CD4-positive, alpha-beta T cell treated with Interleukin-2 at 100 ng/mL for 4 hours (primary cell): ENCODE data around the gene FURIN.
"Not testable (repeated sequence)": the region's sequence is repeated elsewhere in the genome, so short reads cannot be mapped to it uniquely, and the experiment has no call there.

Source experiments
- DNase-seq: peaks from one replicate; pipeline ENCODE4 v3.0.0-alpha.2; 2020; ENCODE audit warnings: low spot score

The FURIN gene

GRCh38 chr15:90844696-90845095 lies 23.7 kb upstream of the FURIN start:
- DNase-seq = no peak

- DNase-seq = peak; percentile 35
Observed at GRCh38 chr15:90845201-90845949, 23.0 kb upstream of the FURIN start.

GRCh38 chr15:90849424-90849823 lies 19.0 kb upstream of the FURIN start:
- DNase-seq = not testable (repeated sequence)

- DNase-seq = peak; percentile 26
Observed at GRCh38 chr15:90851114-90851513, 17.3 kb upstream of the FURIN start.

GRCh38 chr15:90851940-90852339 lies 16.4 kb upstream of the FURIN start:
- DNase-seq = peak; percentile 41

GRCh38 chr15:90855139-90855538 lies 13.2 kb upstream of the FURIN start:
- DNase-seq = no peak

GRCh38 chr15:90857337-90857736 lies 11.1 kb upstream of the FURIN start:
- no peak for DNase-seq

GRCh38 chr15:90857883-90858443 lies 10.4 kb upstream of the FURIN start:
- DNase-seq = no peak

GRCh38 chr15:90859234-90860131 lies 8.9 kb upstream of the FURIN start:
- no peak for DNase-seq

- DNase-seq = no peak
Observed at GRCh38 chr15:90860450-90860849, 7.9 kb upstream of the FURIN start.

GRCh38 chr15:90860942-90861675 lies 7.3 kb upstream of the FURIN start:
- DNase-seq = no peak

GRCh38 chr15:90862487-90862886 lies 5.9 kb upstream of the FURIN start:
- DNase-seq = no peak

GRCh38 chr15:90862964-90863778 lies 5.2 kb upstream of the FURIN start:
- no peak for DNase-seq

- no peak for DNase-seq
Observed at GRCh38 chr15:90863987-90864386, 4.4 kb upstream of the FURIN start.

GRCh38 chr15:90864507-90864906 lies 3.9 kb upstream of the FURIN start:
- DNase-seq = no peak

GRCh38 chr15:90865702-90866101 lies 2.7 kb upstream of the FURIN start:
- DNase-seq = no peak

- no peak for DNase-seq
Observed at GRCh38 chr15:90866161-90866715, 2.1 kb upstream of the FURIN start.

- DNase-seq = no peak
Observed at GRCh38 chr15:90866800-90867199, 1.6 kb upstream of the FURIN start.

- no peak for DNase-seq
Observed at GRCh38 chr15:90869140-90869541, 753 bp downstream of the FURIN start.

- peak; percentile 31 for DNase-seq
Observed at GRCh38 chr15:90869601-90870353, 1.4 kb downstream of the FURIN start.
